ENCODE measurements around the gene SGMS2. TPM values are rescaled to one million over a fixed set of nuclear protein-coding genes. Genes with fewer than 3 reads are reported as not detected.

The SGMS2 gene
- total RNA-seq, 1 donor from 2014 or later = 84.2 TPM

- no peak for DNase-seq (ENCODE audit: low read depth)
- H3K4me3 ChIP-seq (ENCODE audit: low read depth, low read length) = no peak overlapping the region
Observed at GRCh38 chr4:107809210-107809609, 15.5 kb upstream of the SGMS2 start.

GRCh38 chr4:107814758-107815157, 10.0 kb upstream of the SGMS2 start:
- TF ChIP-seq CTCF (conservative IDR thresholded peaks at IDR 0.05; ENCODE audit: low read depth, low read length) = no peak
- no peak overlapping the region for H3K4me3 ChIP-seq (ENCODE audit: low read depth, low read length)
- DNase-seq (ENCODE audit: low read depth) = no peak

More at GRCh38 chr4:107809210-107809609, 15.5 kb upstream of the SGMS2 start:
- no peak for TF ChIP-seq CTCF (conservative IDR thresholded peaks at IDR 0.05; ENCODE audit: low read depth, low read length)

GRCh38 chr4:107815158-107815557, 9.6 kb upstream of the SGMS2 start:
- H3K4me3 ChIP-seq (ENCODE audit: low read depth, low read length) = no peak overlapping the region
- no peak for TF ChIP-seq CTCF (conservative IDR thresholded peaks at IDR 0.05; ENCODE audit: low read depth, low read length)
- DNase-seq (ENCODE audit: low read depth) = no peak

GRCh38 chr4:107818301-107818910, 6.3 kb upstream of the SGMS2 start:
- H3K4me3 ChIP-seq (ENCODE audit: low read depth, low read length) = no peak overlapping the region
- no peak for DNase-seq (ENCODE audit: low read depth)
- no peak for TF ChIP-seq CTCF (conservative IDR thresholded peaks at IDR 0.05; ENCODE audit: low read depth, low read length)

- TF ChIP-seq CTCF (conservative IDR thresholded peaks at IDR 0.05; ENCODE audit: low read depth, low read length) = no peak
- peak overlapping the region; percentile 83 for H3K4me3 ChIP-seq (ENCODE audit: low read depth, low read length)
- no peak for DNase-seq (ENCODE audit: low read depth)
Observed at GRCh38 chr4:107823870-107824349, 822 bp upstream of the SGMS2 start.

- no peak for DNase-seq (ENCODE audit: low read depth)
- peak overlapping the region; percentile 83 for H3K4me3 ChIP-seq (ENCODE audit: low read depth, low read length)
- no peak for TF ChIP-seq CTCF (conservative IDR thresholded peaks at IDR 0.05; ENCODE audit: low read depth, low read length)
Observed at GRCh38 chr4:107825072-107825824, 516 bp downstream of the SGMS2 start.
